ENCODE results near the gene TMEM88. TPM values are rescaled to one million over a fixed set of nuclear protein-coding genes. Genes with fewer than 3 reads are reported as not detected.

Gene TMEM88
- total and polyA plus RNA-seq, 2 of the 13 experiments (the other 11 are each of a cell fraction or from before 2014, with no cell fraction given): 0.31 to 0.66 TPM

DNA sequence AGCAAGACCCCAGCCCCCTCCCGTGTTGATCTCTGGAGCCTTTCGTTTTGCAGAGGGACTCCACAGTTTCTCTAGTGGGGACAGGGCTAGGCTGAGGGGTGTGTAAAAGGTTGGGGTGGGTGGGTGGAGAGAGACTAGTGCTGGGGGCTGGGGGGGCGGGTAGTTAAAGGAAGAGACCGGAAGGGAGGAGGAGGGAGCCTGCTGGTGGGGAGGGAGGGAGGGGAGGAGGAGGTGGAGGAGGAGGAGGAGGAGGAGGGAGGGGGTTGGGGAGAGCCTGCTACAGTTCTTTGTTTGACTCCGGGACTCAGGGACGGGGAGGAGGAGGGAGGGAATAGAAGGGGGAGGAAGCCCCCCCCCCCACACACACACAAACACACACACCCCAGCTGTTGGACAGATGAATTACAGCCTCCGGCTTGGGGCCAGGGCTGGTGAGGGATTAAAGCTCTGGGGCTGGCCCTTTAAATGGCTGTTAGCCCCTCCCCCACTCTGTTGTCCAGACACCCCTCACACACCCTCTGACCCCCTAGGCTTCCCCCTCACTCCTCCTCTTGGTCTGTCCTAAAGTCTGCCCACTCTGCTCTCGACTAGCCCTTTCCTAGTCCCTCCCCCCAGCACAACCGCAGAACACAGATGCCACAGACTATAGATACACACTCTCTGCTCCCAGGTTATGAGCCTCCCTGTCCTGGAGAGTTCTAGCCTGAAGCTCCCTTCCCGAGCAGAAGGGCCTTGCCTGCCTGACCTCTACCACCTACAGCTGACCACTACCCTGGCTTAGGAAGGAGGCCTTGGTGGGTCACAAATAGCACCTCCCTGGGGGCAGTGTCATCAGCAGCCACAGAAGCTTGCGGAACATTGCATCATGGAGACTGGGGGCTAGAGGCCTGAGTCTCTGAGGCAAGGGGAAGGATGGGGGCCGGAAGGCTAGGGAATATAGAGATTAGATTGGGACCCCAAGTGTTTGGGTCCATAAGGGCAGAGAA, 16.5 kb upstream of the TMEM88 start:
- 13% methylated on average over 10 of the region's 12 CpGs for WGBS (ENCODE audit: low lambda C conversion rate)
- CTCF ChIA-PET (ENCODE audit: low intra/inter-chr PET ratio, low total read pairs): no interaction called here
- Histone ChIP-seq H3K36me3 (replicated peaks in 1 of 2; ENCODE audit: control insufficient read depth in 1 of 2, insufficient read depth in 2 of 2, low read length in 2 of 2) (0 out of 5 replicates have a peak, but pooled peaks cover 0 to 5% of the 10 kb centered on the region in 2 experiments), H3K79me2 (ENCODE audit: insufficient read depth, low read length) (peaks cover 42% of the 10 kb centered on the region), H2AFZ (ENCODE audit: low read length) (no peak overlapping the region), H4K20me1 (ENCODE audit: insufficient read depth, low read length) (peaks cover 9% of the 10 kb centered on the region; the same call in 1 of the 2 replicates), H3K4me3 (replicated peaks in 1 of 3; ENCODE audit: insufficient read depth in 1 of 3, low read depth in 2 of 3, low read length in 3 of 3) (peak overlapping the region; percentile 38 to 92 (median 55)), H3K27me3 (ENCODE audit: control insufficient read depth in 1 of 2, insufficient read depth in 2 of 2, low read length in 2 of 2) (peaks cover 0 to 3% of the 10 kb centered on the region in 2 experiments; a peak in 1 of 5 replicates), H3K9ac (ENCODE audit: insufficient read depth, low read depth, low read length) (peak overlapping the region; percentile 67), H3K27ac (ENCODE audit: extremely low read length, insufficient read depth, low read length) (peak overlapping the region; percentile 92), H3K4me2 (ENCODE audit: low read depth, low read length) (peak overlapping the region; percentile 90), H3K9me3 (ENCODE audit: low read length) (no peaks in the 10 kb centered on the region), H3K4me1 (ENCODE audit: insufficient read depth, low read length) (peaks cover 43% of the 10 kb centered on the region)
- ATAC-seq (no peak), DNase-seq (ENCODE audit: low spot score) (peak; percentile 41), FAIRE-seq (no peak)
- BruUV-seq (replicated peaks): no TSS peak
- POLR2A ChIA-PET: interaction anchor here (0.6 to 8.1 kb wide), 6 partner anchors 13 to 354 kb away, joined by 3 to 104 read pairs (median 5); partner anchors contain the start of genes CD68, CYB5D1, NAA38 and TMEM88
- intact Hi-C loops (cut with micrococcal nuclease; ENCODE audit: unreplicated experiment): no loop called here
- in situ Hi-C loops (cut with HindIII; ENCODE audit: extremely low pct_ligation_motif_present, low pct_unique_long_range_greater_than_20kb): no loop called here
- no peak for TF ChIP-seq ZNF850 (CRISPR knock-in tag; conservative IDR thresholded peaks at IDR 0.05)
- TF ChIP-seq ZNF619 (CRISPR knock-in tag; IDR thresholded peaks at IDR 0.05): peak; percentile 64; the same call in 1 of the 2 replicates
- peak; percentile 90 for TF ChIP-seq CEBPB (IDR thresholded peaks at IDR 0.05; ENCODE audit: borderline replicate concordance, low read depth, low read length)
- TF ChIP-seq, protein P1, sequence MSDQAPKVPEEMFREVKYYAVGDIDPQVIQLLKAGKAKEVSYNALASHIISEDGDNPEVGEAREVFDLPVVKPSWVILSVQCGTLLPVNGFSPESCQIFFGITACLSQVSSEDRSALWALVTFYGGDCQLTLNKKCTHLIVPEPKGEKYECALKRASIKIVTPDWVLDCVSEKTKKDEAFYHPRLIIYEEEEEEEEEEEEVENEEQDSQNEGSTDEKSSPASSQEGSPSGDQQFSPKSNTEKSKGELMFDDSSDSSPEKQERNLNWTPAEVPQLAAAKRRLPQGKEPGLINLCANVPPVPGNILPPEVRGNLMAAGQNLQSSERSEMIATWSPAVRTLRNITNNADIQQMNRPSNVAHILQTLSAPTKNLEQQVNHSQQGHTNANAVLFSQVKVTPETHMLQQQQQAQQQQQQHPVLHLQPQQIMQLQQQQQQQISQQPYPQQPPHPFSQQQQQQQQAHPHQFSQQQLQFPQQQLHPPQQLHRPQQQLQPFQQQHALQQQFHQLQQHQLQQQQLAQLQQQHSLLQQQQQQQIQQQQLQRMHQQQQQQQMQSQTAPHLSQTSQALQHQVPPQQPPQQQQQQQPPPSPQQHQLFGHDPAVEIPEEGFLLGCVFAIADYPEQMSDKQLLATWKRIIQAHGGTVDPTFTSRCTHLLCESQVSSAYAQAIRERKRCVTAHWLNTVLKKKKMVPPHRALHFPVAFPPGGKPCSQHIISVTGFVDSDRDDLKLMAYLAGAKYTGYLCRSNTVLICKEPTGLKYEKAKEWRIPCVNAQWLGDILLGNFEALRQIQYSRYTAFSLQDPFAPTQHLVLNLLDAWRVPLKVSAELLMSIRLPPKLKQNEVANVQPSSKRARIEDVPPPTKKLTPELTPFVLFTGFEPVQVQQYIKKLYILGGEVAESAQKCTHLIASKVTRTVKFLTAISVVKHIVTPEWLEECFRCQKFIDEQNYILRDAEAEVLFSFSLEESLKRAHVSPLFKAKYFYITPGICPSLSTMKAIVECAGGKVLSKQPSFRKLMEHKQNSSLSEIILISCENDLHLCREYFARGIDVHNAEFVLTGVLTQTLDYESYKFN (CRISPR knock-in tag; conservative IDR thresholded peaks at IDR 0.05): peak; percentile 29; the same call in 1 of the 2 replicates
- TF ChIP-seq GATAD2A (CRISPR knock-in tag; IDR thresholded peaks at IDR 0.05): peak; percentile 74
- TF ChIP-seq ATF7-NPFF (CRISPR knock-in tag; IDR thresholded peaks at IDR 0.05; ENCODE audit: low read depth): no peak
- no peak; the same call in 1 of the 2 replicates for TF ChIP-seq HIVEP1 (CRISPR knock-in tag; IDR thresholded peaks at IDR 0.05)
- TF ChIP-seq NFE2L1 (CRISPR knock-in tag; IDR thresholded peaks at IDR 0.05; ENCODE audit: borderline replicate concordance): no peak
- TF ChIP-seq, protein P2, sequence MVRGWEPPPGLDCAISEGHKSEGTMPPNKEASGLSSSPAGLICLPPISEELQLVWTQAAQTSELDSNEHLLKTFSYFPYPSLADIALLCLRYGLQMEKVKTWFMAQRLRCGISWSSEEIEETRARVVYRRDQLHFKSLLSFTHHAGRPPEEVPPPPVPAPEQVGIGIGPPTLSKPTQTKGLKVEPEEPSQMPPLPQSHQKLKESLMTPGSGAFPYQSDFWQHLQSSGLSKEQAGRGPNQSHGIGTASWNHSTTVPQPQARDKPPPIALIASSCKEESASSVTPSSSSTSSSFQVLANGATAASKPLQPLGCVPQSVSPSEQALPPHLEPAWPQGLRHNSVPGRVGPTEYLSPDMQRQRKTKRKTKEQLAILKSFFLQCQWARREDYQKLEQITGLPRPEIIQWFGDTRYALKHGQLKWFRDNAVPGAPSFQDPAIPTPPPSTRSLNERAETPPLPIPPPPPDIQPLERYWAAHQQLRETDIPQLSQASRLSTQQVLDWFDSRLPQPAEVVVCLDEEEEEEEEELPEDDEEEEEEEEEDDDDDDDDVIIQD (CRISPR knock-in tag; IDR thresholded peaks at IDR 0.05; ENCODE audit: low read depth): no peak
- TF ChIP-seq MAZ (IDR thresholded peaks at IDR 0.05; ENCODE audit: borderline replicate concordance, low read depth, low read length): peak; percentile 20; the same call in 1 of the 2 replicates
- peak; percentile 75 for TF ChIP-seq MAZ (CRISPR knock-in tag; IDR thresholded peaks at IDR 0.05; ENCODE audit: low read depth)
- TF ChIP-seq FOSL2 (CRISPR knock-in tag; IDR thresholded peaks at IDR 0.05): peak; percentile 46; the same call in 1 of the 2 replicates
- TF ChIP-seq, protein P3, sequence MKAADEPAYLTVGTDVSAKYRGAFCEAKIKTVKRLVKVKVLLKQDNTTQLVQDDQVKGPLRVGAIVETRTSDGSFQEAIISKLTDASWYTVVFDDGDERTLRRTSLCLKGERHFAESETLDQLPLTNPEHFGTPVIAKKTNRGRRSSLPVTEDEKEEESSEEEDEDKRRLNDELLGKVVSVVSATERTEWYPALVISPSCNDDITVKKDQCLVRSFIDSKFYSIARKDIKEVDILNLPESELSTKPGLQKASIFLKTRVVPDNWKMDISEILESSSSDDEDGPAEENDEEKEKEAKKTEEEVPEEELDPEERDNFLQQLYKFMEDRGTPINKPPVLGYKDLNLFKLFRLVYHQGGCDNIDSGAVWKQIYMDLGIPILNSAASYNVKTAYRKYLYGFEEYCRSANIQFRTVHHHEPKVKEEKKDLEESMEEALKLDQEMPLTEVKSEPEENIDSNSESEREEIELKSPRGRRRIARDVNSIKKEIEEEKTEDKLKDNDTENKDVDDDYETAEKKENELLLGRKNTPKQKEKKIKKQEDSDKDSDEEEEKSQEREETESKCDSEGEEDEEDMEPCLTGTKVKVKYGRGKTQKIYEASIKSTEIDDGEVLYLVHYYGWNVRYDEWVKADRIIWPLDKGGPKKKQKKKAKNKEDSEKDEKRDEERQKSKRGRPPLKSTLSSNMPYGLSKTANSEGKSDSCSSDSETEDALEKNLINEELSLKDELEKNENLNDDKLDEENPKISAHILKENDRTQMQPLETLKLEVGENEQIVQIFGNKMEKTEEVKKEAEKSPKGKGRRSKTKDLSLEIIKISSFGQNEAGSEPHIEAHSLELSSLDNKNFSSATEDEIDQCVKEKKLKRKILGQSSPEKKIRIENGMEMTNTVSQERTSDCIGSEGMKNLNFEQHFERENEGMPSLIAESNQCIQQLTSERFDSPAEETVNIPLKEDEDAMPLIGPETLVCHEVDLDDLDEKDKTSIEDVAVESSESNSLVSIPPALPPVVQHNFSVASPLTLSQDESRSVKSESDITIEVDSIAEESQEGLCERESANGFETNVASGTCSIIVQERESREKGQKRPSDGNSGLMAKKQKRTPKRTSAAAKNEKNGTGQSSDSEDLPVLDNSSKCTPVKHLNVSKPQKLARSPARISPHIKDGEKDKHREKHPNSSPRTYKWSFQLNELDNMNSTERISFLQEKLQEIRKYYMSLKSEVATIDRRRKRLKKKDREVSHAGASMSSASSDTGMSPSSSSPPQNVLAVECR (CRISPR knock-in tag; IDR thresholded peaks at IDR 0.05; ENCODE audit: borderline replicate concordance): peak; percentile 41; the same call in 1 of the 2 replicates

Data from HepG2 (cell line).